Head of caudate nucleus (tissue), 42 donors: ENCODE results near the gene GPR17.

Source experiments
- DNase-seq, 42 donors: peaks; one replicate each; pipeline versions ENCODE4 v3.0.0 to v3.0.0-alpha.2; 2020 to 2021; ENCODE audit warnings: mixed read lengths in 7 of 42
- intact Hi-C: fragments of 100-400 bp; cut with DNase I; formaldehyde crosslinking; loops from one replicate; pipeline ENCODE4 v1.15.0; 2022

Gene GPR17

DNA sequence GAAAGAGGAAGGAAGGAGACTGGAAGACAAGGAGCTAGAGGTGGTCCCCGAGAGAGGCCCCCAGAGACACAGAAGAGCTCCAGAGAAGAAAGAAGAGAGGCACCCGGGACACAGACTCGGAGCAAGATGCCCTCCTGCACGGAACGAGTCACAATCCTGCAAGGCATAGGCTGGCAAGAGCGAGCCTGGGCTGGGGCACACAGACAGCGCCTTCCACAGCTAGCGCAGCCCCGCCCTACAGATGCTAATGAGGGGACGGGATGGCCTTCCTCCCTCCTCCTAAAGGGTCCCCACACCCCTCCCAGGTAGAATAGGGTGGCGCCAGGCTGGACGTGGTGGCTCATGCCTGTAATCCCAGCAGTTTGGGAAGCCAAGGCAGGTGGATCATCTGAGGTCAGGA is 19.8 kb upstream of the GPR17 start:
- peak in 1 of 42 donors; percentile 4 for DNase-seq
- intact Hi-C loops, result no loop called here

DNA sequence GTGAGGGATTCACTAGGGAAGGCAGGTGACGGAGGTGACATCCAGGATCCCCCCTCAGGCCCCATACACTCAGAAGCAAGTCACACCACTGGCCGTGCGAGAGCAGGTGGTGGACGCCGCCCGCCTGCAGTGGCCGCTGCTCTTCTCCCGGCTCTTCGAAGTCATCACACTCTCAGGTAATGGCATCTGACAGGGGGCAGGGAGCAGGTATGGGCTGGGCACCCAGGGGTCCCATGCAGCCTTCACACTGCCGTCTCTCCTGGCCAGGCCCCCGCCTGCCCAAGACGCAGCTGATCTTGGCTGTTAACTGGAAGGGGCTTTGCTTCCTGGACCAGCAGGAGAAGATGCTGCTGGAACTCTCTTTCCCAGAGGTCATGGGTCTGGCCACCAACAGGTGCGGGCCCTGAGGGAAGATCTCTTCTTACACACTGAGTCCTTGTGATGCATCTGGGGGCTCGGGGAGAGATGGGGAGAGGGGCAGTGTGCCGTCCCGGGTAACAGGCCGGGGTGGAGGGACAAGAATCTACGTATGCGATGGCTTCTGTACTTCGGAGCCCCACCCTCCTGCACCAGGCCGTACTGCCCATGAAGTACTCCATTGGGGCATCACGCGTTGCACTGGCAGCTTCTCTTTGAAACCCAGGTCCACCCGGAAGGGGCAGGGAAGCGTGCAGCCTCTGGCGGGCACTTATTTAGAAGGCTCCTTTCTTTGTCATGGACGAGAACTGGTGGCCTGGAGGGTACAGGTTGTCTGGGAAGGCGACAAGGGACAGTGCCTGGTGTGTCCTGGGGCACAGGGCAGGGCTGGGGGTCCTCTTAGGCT is 18.8 kb upstream of the GPR17 start:
- DNase-seq, result no peak
- intact Hi-C loops, result no loop called here

DNA sequence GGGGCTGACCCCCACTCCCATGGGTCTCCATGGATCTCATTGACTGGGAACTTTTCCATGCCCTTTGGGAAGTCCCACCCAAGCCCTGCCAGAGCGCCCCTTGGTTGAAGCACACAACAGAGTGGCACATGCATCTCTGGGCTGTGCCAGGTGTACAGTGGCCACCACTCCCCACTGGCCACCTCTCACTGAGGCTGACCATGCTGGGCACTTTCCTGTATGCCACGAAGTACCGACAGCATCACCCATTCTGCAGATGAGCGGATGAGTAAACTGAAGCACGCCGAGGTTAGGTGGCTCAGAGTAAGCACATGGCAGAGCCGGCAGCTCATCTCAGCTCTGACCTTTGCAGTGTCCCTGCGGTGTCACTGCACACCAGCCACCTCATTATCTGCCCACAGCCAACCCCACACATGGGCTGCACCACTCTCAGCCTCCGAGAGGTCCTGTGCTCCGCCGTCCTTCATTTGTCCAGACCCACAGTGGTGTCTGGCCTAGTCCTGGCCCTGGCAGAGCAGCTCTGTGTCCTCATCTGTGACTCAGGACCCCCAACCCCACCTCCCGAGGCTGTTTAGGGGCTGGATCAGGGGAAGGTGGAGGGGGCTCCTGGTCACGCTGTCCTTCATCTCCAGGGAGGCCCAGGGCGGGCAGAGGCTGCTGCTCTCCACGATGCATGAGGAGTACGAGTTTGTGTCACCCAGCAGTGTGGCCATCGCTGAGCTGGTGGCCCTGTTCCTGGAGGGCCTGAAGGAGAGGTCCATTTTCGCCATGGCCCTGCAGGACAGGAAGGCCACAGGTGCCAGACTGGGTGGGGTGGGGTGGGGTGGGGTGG is 18.0 kb upstream of the GPR17 start:
- no peak for DNase-seq
- intact Hi-C loops, result no loop called here

DNA sequence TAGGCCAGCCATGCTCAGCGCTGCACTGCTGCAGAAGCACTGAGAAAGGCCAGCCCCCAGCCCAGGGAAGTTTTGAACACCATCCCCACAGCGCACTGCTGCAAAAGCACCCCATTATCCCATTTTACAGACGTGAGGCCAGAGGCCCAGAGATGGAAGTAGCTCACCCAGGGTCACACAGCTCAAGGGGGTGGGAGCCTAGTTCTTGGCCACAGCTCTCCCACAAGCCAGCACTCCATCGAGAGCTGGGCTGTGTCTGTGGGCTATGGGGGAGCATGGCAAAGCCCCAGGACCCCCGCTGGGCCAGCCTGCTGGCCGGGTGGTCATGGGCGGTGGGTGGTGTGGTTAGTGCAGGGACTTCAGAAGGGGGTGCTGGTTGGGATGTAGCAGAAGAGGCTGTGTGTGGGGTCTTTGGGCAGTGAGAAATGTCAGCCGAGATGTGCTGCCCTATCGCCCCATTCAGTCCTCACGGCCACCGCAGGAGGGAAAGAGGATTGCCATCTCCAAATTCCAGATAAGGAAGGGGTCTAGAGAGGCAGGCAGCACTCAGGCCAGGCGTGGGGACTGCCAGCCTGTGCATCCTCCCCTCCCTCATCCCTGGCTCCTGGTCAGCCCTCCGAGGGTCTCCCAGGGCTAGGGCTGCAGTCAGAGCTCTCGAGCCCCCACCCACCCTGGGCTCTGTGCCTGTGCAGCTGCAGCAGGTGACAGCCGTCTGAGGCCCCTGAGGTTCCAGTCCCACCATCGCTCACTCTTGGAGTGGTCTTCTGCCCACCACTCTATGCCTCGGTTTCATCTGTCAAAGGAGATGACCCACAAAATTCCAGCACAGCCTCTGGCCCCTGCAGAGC is 17.0 kb upstream of the GPR17 start:
- intact Hi-C loops, result no loop called here
- no peak for DNase-seq

DNA sequence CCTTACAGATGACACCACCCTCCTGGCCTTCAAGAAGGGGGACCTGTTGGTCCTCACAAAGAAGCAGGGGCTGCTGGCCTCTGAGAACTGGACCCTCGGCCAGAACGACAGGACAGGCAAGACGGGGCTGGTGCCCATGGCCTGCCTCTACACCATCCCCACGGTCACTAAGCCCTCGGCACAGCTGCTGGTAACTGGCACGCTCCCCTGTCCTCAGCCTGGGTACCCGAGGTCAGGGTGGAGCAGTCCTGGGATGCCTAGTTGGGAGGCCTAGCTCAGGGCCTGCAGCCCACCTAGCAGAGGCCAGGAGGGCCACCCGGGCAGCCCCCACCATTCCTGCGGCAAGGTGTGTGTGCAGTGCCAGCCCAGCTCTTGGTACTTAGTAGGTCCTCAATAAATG is 16.3 kb upstream of the GPR17 start:
- no peak for DNase-seq
- intact Hi-C loops, result no loop called here

DNA sequence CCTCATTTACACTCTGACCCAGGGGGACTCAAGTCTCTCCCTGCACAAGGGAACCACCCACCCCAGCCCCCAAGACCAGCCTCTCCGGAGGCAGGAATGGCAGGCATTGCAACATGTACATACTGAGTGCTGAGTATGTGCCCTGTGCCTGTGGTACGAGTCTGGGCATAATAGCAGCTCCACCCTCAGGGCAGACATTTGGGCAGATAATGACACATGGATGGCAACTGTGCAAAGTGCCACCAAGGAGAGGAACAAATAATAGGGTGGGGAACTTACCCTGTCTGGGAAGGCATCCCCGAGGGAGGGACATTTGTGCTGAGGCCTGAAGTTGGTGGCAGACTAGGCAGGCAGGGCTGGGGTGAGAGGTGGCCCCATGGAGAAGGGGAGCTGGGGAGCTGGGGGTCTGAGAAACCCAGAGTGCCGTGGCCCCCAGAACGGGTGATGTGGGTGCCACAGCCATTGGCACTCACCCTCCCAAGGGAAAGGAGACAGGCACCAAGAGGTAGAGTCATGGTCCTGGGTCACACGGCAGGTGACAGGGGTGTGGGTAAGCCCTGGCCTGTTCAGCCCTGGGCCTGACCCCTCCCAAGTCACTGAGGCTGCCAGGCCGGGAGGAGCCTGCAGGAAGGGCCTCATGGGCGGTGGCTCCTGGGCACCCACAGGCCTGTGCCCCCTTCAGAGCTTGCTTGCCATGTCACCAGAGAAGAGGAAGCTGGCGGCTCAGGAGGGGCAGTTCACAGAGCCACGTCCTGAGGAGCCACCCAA is 15.7 kb upstream of the GPR17 start:
- DNase-seq, result no peak
- intact Hi-C loops, result no loop called here

DNA sequence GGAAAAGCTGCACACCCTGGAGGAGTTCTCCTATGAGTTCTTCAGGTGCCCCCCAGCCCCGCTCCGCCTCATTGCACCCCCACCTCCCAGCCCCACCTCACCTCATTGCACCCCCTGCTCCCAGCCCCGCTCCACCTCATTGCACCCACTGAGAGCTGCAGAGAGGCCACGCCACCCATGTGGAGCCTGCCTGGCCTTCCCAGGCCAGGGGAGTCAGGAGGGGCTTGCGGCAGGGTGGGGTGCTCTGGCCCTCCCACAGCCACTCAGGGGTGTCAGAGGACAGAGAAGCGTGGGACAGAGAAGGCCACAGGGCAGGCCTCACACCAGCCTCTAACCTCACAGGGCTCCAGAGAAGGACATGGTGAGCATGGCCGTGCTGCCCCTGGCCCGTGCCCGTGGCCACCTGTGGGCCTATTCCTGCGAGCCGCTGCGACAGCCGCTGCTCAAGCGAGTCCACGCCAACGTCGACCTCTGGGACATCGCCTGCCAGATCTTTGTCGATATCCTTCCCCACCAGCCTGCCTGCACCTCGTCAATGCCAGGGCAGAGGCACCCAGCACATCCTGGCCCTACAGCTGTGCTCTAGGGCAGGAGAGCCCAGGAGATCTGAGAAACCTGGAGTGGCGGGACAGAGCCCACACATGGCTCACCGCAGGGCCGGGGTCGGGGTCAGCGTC is 15.0 kb upstream of the GPR17 start:
- intact Hi-C loops, result no loop called here
- DNase-seq, result no peak

DNA sequence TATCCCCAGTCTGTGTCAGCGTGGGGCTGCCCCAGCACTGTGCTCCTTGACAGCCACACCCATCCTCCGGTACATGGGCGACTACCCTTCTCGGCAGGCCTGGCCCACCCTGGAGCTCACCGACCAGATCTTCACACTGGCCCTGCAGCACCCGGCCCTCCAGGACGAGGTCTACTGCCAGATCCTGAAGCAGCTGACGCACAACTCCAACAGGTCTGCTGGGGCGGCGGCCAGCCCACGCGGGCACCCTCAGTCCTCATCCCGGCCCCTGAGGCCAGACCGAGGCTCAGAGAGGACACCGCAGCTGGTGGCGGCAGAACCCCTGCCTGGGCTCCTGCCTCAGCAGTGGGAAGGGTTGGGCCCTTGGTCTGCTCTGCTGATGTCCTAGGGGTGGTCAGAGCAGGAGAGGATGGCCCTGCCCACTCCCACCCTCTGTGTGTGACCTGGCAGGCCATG is 14.4 kb upstream of the GPR17 start:
- no peak for DNase-seq
- intact Hi-C loops, result no loop called here

DNA sequence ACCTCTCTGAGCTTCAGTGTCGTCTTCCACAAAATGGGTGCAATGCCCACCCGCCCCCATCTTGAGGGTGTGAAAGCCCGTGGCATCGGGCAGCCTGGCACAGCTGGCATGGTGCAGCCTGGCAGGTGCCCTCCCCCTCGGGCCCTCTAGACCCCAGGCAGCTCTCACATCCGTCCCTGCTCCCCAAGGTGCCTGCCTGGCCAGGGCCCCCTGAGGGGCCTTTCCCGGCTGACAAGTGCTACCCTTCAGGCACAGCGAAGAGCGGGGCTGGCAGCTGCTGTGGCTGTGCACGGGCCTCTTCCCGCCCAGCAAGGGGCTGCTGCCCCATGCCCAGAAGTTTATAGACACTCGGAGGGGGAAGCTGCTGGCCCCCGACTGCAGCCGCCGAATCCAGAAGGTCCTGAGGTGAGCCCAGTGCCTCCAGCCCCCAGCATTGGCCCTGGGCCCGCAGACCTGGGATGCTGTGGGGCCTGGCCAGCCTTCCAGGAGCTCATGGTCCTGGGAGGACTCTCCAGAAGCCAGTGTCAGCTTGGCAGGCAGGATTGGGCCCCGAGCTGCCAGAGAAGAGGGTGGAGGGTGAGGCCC is 13.9 kb upstream of the GPR17 start:
- DNase-seq, result no peak
- intact Hi-C loops, result no loop called here

DNA sequence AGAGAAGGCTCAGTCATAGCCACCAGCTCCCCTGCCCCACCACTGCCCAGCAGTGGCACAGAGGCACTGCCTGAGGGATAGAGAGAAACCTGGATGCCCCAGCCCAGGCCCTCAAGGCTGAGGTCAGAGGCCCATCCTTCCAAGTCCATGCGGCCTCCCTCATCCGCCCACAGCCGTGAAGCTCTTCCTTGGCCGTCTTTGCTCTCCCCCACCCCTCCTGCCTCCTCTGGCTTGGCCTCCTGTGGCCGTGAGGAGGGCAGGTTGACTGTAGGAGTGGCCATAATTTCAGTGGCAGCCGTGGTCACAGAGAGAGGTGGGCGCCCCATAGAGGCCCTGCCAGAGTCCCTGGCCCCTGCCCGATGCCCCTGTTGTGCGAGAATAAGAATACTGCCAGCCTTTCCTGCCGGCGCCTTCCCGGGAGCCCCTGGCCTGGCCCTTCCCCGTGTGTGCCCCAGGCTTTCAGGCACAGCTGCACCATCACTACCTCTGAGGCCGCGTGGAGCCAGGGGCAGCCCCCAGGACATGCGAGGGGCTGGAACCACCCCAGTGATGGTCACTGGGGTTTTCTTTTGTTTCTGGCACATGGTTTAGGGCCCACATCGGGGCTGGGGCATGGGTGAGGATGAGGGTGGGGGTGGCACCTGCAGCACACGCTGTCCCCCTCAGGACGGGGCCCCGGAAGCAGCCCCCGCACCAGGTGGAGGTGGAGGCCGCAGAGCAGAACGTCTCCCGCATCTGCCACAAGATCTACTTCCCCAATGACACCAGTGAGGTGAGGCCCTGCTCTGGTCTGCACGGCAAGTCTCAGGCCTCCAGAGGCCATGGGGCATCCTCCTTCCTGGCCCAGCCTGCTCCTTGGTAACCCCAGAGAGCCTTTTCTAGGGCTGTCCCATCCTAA is 13.1 kb upstream of the GPR17 start:
- no peak for DNase-seq
- intact Hi-C loops, result no loop called here

DNA sequence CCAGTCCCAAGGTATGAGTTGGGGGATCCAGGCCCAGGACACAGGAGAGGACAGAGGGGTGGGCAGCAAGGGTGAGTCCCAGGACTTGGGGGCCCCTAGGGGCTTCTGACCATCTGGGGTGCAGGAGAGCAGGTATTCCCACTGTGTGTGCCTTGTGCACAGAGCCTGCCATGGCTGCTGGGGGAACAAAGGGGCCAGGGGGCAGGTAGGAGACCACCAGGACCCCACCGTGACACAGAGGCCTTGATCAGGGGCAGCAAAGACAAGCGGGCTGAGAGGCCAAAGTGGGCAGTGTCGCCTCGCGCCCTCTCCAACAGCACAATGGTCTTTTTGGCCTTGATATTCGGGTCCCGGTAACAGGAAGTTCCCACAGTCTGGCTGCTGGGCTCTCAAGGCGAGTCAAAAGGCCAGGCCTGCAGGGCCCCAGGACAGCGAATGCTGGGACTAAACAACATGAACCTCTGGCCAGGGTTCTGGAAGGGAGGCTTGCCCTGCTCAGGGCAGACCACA is 12.3 kb upstream of the GPR17 start:
- no peak for DNase-seq
- intact Hi-C loops, result no loop called here

DNA sequence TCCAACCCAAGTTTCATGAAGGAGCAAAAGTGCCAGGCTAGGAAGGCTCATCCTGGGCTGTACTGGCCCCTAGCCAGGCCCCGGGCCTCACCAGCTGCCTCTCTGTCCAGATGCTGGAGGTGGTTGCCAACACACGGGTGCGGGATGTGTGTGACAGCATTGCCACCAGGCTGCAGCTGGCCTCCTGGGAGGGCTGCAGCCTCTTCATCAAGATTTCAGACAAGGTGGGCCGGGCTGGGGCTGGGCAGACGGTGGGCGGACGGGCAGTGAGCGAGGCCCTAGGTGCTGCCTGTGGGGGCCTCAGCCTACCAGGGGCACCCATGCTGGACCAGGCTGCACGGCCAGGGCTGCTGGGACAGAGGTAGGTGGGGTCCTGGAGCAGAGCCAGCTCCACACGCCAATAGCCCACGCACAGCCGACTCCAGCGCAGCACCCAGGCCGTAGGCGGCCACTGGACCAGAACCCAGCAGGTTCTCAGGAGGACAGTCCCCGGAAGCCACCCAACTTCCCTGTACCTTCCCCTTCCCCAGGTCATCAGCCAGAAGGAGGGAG is 11.8 kb upstream of the GPR17 start:
- DNase-seq, result peak in 6 of 42 donors; percentile 29 to 49 (median 32)
- intact Hi-C loops, result no loop called here

DNA sequence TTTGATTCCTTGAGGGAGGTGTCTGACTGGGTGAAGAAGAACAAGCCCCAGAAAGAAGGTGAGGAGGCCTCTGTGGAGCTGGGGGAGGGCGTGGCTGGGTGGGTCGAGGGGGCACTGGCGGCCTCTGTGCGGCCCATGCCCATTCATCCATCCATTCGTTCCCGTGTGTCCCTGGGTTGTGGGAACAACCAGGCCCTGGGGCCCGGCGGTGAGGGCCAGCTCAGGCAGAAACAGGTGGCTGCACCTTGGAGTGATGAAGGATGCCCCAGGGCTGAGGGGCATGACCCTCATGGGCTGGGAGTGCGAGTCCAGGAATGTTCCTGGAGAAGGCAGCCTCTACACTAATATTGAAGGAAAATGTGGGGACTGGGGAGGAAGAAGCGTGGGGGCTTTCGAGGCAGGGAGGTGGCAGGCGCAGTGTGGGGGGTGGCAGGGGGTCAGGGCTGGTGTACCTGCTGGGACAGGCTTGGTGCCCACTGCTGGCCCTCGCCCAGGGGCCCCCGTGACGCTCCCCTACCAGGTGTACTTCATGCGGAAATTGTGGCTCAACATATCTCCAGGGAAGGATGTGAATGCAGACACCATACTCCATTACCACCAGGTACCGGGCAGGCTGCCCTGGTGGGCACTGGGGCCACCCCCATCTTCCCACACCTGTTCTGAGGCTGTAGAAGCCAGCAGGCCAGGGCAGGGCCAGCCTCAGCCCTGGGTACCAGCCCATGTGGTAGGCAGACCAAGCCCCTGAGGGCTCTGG is 11.2 kb upstream of the GPR17 start:
- intact Hi-C loops, result no loop called here
- no peak for DNase-seq

DNA sequence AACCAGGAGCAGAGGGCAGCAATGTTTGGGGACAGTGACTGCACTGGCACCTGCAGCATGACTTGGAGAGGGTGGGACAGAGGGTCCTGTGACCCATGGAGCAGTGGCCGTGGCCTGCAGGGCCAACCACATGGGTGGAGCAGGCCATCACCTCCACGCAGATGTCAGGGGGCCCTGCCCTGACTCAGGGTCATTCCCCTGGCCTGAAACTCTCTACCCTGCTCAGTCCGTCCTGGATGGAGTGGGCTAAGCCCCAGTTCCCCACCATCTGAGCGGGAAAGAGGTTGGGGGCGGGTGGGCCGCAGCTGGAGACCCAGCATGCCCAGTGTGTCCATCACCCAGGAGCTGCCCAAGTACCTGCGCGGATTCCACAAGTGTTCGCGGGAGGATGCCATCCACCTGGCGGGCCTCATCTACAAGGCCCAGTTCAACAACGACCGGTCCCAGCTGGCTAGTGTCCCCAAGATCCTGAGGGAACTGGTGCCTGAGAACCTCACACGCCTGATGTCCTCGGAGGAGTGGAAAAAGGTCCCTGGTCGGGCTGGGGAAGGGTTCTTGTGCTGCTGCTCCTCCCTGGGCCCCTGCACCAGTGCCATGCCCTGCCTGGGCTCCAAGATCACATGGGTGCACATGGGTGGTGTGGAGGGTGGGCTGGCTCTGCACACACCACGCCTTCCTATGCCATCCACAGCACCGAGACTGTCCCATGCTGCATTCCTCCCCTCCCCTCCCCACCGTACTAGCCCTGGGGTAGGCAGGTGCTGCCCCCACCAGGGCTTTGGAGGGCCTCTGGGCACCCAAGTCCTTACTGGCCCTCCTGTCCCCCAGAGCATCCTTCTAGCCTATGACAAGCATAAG is 10.3 kb upstream of the GPR17 start:
- no peak for DNase-seq
- intact Hi-C loops, result no loop called here
